Muscle of arm (tissue), 12 donors: Measurements from ENCODE around the gene CNTNAP4. TPM values are rescaled to one million over a fixed set of nuclear protein-coding genes. Genes with fewer than 3 reads are reported as not detected.
A peak's percentile ranks its signal among the peaks of the same experiment; 100 is the strongest.

ENCODE experiments used
- DNase-seq: peaks from one replicate; pipeline ENCODE4 v3.0.0-alpha.2; 2013
- polyA plus RNA-seq, 12 donors: library from polyadenylated mRNA; unstranded; fragments of 120-200 nt; gene quantifications; one replicate each; pipeline ENCODE4 v1.2.1, GENCODE V29; 2013; ENCODE audit not compliant: insufficient read length in 12 of 12

CNTNAP4 gene
- polyA plus RNA-seq, 12 donors, result 7.6 to 19.4 (median 11.3) TPM; not detected in 1

DNA sequence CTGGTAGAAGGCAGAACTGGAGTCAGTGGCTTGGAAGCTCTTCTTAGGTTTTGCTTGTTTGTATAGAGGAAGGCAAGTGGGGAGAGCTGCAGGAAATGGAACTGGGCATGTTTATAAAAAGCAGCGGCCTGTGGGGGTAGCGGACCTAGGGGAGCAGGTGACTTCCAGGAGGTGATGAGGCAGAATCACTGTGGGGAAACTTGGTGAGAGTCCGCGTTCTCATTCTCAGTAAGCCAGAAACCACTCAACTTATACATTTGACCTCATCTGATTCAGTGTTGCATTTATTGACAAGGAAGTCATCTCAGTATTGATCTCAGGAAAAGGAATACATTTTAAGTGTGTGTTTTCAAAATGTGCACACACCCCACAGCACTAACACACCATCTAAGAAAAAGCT is 299.8 kb downstream of the CNTNAP4 start:
- no peak for DNase-seq

DNA sequence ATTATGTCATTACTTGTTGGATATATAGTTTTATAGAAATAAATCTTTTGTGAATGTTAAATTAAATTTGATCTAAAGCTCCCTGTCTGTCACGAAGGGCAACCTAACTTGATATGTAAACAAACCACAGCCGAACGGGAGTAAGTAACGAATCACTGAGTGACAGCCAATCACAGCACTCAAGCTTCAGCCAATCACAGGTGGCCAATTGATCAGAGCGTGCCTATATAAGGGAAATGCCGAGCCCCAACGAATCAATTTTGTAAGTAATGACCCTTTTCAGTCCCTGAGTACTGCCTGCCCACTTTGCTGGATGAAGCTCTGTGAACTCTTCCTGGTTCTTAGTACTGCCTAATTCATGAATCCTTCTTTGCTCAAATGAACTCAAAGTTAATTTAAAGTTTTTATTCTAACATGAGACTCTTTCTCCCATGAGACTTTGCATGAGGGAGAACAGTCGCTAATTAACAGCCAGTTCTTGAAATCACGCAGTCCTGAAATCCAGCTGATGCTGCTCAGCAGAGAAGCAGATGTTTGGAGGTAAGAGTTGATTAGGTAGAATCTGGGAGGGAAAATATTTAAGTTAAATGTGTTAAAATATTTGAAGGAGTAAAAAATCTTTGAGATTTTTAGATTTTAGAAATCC is 302.2 kb downstream of the CNTNAP4 start:
- DNase-seq, result no peak

DNA sequence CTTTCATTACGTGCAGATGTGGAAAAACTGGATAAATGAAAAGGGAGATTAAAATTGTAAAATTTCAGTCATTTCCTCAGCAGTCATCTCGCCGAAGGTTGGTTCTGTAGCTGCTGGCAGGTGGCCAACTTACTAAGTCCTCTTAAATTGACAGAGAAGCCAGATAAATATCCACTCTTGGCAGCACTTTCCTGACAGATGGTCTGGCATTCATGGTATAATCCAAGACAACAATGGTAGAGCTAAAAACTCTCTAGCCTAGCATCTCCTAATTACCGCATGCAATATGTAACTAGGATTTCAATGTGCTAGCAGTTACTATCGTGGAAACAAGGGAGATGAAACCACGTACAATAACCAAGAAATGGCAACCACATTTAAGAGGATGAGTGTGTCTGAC is 306.3 kb downstream of the CNTNAP4 start:
- DNase-seq, result peak; percentile 58

DNA sequence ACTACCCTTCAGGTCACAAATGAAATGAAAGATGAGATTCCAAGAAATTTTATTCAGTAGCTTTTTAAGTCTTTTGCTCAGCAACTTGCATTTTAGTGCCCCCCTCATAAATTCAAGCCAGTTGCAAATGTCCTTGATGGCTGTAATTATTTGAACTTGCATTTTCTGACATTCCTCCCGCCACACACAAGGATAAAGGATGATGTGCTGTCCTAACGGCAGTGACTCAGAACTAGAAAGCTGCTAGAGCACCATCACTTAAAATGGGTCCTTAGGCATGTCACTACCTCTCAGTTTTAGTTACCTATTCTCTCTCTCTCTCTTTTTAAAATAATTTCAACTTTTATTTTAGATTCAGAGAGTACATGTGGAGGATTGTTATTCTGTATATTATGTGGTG is 306.7 kb downstream of the CNTNAP4 start:
- DNase-seq, result no peak

DNA sequence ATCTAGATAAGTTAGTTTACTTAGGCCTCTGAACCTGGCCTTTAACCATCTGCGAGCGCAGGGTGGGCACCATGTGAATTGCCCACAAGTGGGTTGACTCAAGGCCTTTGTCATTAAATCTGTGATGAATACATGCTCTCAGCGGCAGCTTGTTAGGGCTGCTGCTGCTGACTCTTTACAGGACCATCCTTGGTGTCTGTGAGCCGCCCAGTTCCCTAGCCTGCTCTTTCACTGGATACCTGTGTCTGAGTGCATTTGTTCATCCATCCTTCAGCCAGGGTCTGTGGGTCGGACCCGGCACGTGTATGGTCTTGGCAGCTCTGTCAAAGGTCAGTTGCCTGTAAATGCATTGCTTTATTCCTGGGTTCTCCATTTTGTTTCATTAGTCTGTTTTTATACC is 321.3 kb downstream of the CNTNAP4 start:
- DNase-seq, result no peak

DNA sequence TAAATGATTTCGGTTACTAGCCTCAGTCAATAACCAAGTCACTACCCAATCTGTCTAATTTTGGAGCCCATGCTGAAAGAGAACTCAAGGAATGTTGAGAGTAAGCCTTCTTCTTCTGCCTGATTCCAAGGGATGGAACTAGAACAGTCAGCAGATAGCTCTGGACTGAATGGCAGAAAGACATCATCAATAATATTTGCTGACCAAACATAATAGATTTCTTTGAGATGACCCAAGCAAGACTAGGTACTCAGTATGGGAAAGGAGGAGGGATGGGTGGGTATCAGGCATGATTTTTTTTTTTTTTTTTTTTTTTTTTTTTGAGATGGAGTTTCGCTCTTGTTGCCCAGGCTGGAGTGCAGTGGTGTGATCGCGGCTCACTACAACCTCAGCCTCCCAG is 330.1 kb downstream of the CNTNAP4 start:
- DNase-seq, result no peak
